Endothelial cell of umbilical vein (primary cell): ENCODE measurements around the gene BORCS6. TPM values are rescaled to one million over a fixed set of nuclear protein-coding genes. Genes with fewer than 3 reads are reported as not detected.

Source experiments
- BruUV-seq: library from RNA; stranded (reverse); fragments of 400-500 nt; replicated peaks from 2 replicates; lab custom pipeline; 2021; lab: Mats Ljungman, UMichigan
- CTCF ChIA-PET: fragments of 300-600, 350-600 bp; sonication (Branson Sonifier 250); formaldehyde crosslinking; loops from one replicate; lab custom pipeline; 2021; ENCODE audit warnings: antibody characterized with exemption, inconsistent platforms; lab: Charles Lee
- POLR2A ChIA-PET: fragments of 300-600, 350-600 bp; sonication (Branson Sonifier 250); formaldehyde crosslinking; loops from one replicate; lab custom pipeline; 2021; ENCODE audit warnings: antibody characterized with exemption, inconsistent platforms; lab: Charles Lee
- DNase-seq: peaks from one replicate; pipeline ENCODE4 v3.0.0-alpha.2; 2011; ENCODE audit warnings: low read depth, low spot score
- FAIRE-seq: peaks from 2 replicates; lab custom pipeline; 2011; peaks lifted over from hg19 to GRCh38; lab: Jason Lieb, UNC
- H2AFZ ChIP-seq: 2 replicates; pipeline ENCODE4 v1.6.0; 2012; ENCODE audit warnings: low read depth, low read length, control low read depth, inconsistent platforms
- H3K27ac ChIP-seq: 2 replicates; pipeline ENCODE4 v1.5.1; 2011; ENCODE audit warnings: low read depth, mild to moderate bottlenecking, control low read depth, low read length, moderate library complexity; ENCODE audit not compliant: insufficient read depth
- H3K27me3 ChIP-seq, 2 experiments: 2 replicates each; pipeline versions ENCODE4 v1.6.0 to v1.6.1; 2011; ENCODE audit warnings: low read length in 2 of 2, mixed read lengths in 1 of 2; ENCODE audit not compliant: control insufficient read depth in 2 of 2, insufficient read depth in 2 of 2
- H3K36me3 ChIP-seq, 2 experiments: 2 replicates in 1 of 2; 3 replicates in 1 of 2; pipeline ENCODE4 v1.5.1; 2011; ENCODE audit warnings: low read length in 2 of 2, mild to moderate bottlenecking in 1 of 2, moderate library complexity in 1 of 2; ENCODE audit not compliant: control insufficient read depth in 2 of 2, insufficient read depth in 2 of 2; ENCODE audit errors: extremely low read depth in 1 of 2
- H3K4me1 ChIP-seq: 3 replicates; pipeline ENCODE4 v1.5.1; 2011; ENCODE audit warnings: mild to moderate bottlenecking, low read length; ENCODE audit not compliant: control insufficient read depth, insufficient read depth; ENCODE audit errors: extremely low read depth
- H3K4me2 ChIP-seq: 2 replicates; pipeline ENCODE4 v1.6.1; 2011; ENCODE audit warnings: low read length, control low read depth, mixed read lengths; ENCODE audit not compliant: insufficient read depth
- H3K4me3 ChIP-seq, 3 experiments: fragments of 200-600 bp in 1 of 3; sonication (generic), shearing (Covaris generic) in 1 of 3; replicated peaks in 1 of 3; 2 replicates each; pipeline ENCODE4 v1.5.1; 2011 to 2016; ENCODE audit warnings: control low read depth in 3 of 3, low read length in 3 of 3, mild to moderate bottlenecking in 2 of 3, inconsistent platforms in 1 of 3, low read depth in 1 of 3, moderate library complexity in 1 of 3; ENCODE audit not compliant: insufficient read depth in 1 of 3
- H3K79me2 ChIP-seq: 2 replicates; pipeline ENCODE4 v1.6.0; 2012; ENCODE audit warnings: low read length, inconsistent platforms; ENCODE audit not compliant: control insufficient read depth, insufficient read depth
- H3K9ac ChIP-seq: replicated peaks from 2 replicates; pipeline ENCODE3; 2011; ENCODE audit warnings: low read length, control low read depth; ENCODE audit not compliant: insufficient read depth; ENCODE audit errors: extremely low read depth
- H3K9me1 ChIP-seq: replicated peaks from 3 replicates; pipeline ENCODE4 v1.6.0; 2011; ENCODE audit warnings: mild to moderate bottlenecking, low read length; ENCODE audit not compliant: control insufficient read depth, insufficient read depth; ENCODE audit errors: extremely low read depth
- H3K9me3 ChIP-seq: replicated peaks from 2 replicates; pipeline ENCODE4 v1.5.1; 2012; ENCODE audit warnings: low read length, inconsistent platforms; ENCODE audit not compliant: control insufficient read depth, insufficient read depth
- H4K20me1 ChIP-seq: replicated peaks from 2 replicates; pipeline ENCODE3; 2011; ENCODE audit warnings: mild to moderate bottlenecking, low read length; ENCODE audit not compliant: control insufficient read depth, insufficient read depth; ENCODE audit errors: extremely low read depth
- CTCF ChIP-seq, 2 donors: IDR thresholded peaks; 1 replicate in 1 of 2; 2 replicates in 1 of 2; pipeline ENCODE4 v1.5.1; 2011; ENCODE audit warnings: low read length in 2 of 2, mild to moderate bottlenecking in 2 of 2, moderate library complexity in 2 of 2, control low read depth in 1 of 2, inconsistent platforms in 1 of 2, low read depth in 1 of 2; ENCODE audit not compliant: insufficient read depth in 1 of 2; ENCODE audit errors: extremely low read depth in 1 of 2
- EZH2 ChIP-seq: IDR thresholded peaks from 2 replicates; pipeline ENCODE4 v1.6.1; 2012; ENCODE audit warnings: borderline replicate concordance, low read depth, mild to moderate bottlenecking, moderate library complexity, low read length, inconsistent platforms; ENCODE audit not compliant: severe bottlenecking
- FOS ChIP-seq: IDR thresholded peaks from 2 replicates; pipeline ENCODE4 v1.6.1; 2011; ENCODE audit warnings: mild to moderate bottlenecking, low read length, moderate library complexity, borderline replicate concordance; ENCODE audit not compliant: insufficient read depth
- GATA2 ChIP-seq: IDR thresholded peaks from 2 replicates; pipeline ENCODE4 v1.7.0; 2011; ENCODE audit warnings: low read depth, mild to moderate bottlenecking, moderate library complexity, mixed read lengths, low read length; ENCODE audit not compliant: insufficient read length, insufficient read depth
- JUN ChIP-seq: IDR thresholded peaks from 2 replicates; pipeline ENCODE4 v1.6.1; 2011; ENCODE audit warnings: borderline replicate concordance, low read depth; ENCODE audit not compliant: insufficient read length, insufficient read depth
- MYC ChIP-seq: IDR thresholded peaks from one replicate; pipeline ENCODE4 v1.6.1; 2011; ENCODE audit warnings: mild to moderate bottlenecking, low read depth, low read length
- POLR2A ChIP-seq: IDR thresholded peaks from 2 replicates; pipeline ENCODE4 v1.6.1; 2012; ENCODE audit warnings: low read depth, mild to moderate bottlenecking, control low read depth, low read length
- POLR2AphosphoS5 ChIP-seq: IDR thresholded peaks from 2 replicates; pipeline ENCODE4 v1.6.1; 2012; ENCODE audit warnings: low read depth, mild to moderate bottlenecking, control low read depth, low read length, moderate library complexity; ENCODE audit not compliant: insufficient read depth
- dilution Hi-C: fragments of 300-500 bp; cut with MboI; formaldehyde crosslinking; loops from one replicate; pipeline ENCODE4 v1.15.0; 2019; ENCODE audit warnings: low sequenced_read_pairs; ENCODE audit not compliant: extremely low pct_ligation_motif_present
- intact Hi-C: fragments of 100-400 bp; cut with micrococcal nuclease; formaldehyde crosslinking; loops from one replicate; pipeline ENCODE4 v1.10.0; 2022
- polyA plus RNA-seq, 4 experiments: library from polyadenylated mRNA; depleted of rRNA in 3 of 4; stranded (reverse) in 3 of 4; unstranded in 1 of 4; fragments of >200 nt; gene quantifications; 2 replicates each; pipeline versions ENCODE4 v1.2.1 to v1.2.3, GENCODE V29; 2011 to 2012; ENCODE audit warnings: missing spikeins in 1 of 4
- total RNA-seq: library from RNA; stranded (reverse); gene quantifications from 2 replicates; pipeline ENCODE4 v1.2.3, GENCODE V29; 2021
- TF ChIP-seq, protein P1 (sequence below): IDR thresholded peaks from 2 replicates; pipeline ENCODE4 v1.6.1; 2011; ENCODE audit not compliant: insufficient read depth, insufficient read length

BORCS6 gene
- total and polyA plus RNA-seq, 2 donors (not counting 3 experiments of a cell fraction or from before 2014, with no cell fraction given): 8.0 to 9.0 TPM

- Histone ChIP-seq H2AFZ (peak overlapping the region; percentile 78), H3K4me1 (peaks cover 9% of the 10 kb centered on the region), H3K9me1 (no peaks in the 10 kb centered on the region), H3K36me3 (no peaks in the 10 kb centered on the region), H3K4me3 (peak overlapping the region; percentile 21 to 66 (median 45)), H3K27ac (peak overlapping the region; percentile 90), H3K4me2 (peak overlapping the region; percentile 88), H4K20me1 (no peaks in the 10 kb centered on the region), H3K27me3 (no peaks in the 10 kb centered on the region), H3K79me2 (no peaks in the 10 kb centered on the region), H3K9ac (peak overlapping the region; percentile 85), H3K9me3 (no peaks in the 10 kb centered on the region)
- dilution Hi-C loops (no loop called here), intact Hi-C loops (loop anchor here (1.0 to 2.0 kb wide), 7 partner anchors 22 to 161 kb away; partner anchors contain the start of gene RPL26)
- POLR2A ChIA-PET: interaction anchor here (0.5 to 2.7 kb wide), 7 partner anchors 11 to 103 kb away, joined by 3 to 14 read pairs (median 6); partner anchors contain the start of genes AURKB and BORCS6
- TF ChIP-seq POLR2A: no peak
- peak; percentile 33 for TF ChIP-seq POLR2AphosphoS5
- FAIRE-seq (no peak), DNase-seq (peak; percentile 94)
- CTCF ChIA-PET: interaction anchor here (0.6 to 3.4 kb wide), 12 partner anchors 11 to 162 kb away, joined by 3 to 34 read pairs (median 6); partner anchors contain the start of genes ALOXE3, AURKB, BORCS6 and CTC1
- TSS peak; percentile 65 for BruUV-seq
These were observed 31.8 kb upstream of the BORCS6 start for GRCh38 chr17:8221663-8222379.

DNA sequence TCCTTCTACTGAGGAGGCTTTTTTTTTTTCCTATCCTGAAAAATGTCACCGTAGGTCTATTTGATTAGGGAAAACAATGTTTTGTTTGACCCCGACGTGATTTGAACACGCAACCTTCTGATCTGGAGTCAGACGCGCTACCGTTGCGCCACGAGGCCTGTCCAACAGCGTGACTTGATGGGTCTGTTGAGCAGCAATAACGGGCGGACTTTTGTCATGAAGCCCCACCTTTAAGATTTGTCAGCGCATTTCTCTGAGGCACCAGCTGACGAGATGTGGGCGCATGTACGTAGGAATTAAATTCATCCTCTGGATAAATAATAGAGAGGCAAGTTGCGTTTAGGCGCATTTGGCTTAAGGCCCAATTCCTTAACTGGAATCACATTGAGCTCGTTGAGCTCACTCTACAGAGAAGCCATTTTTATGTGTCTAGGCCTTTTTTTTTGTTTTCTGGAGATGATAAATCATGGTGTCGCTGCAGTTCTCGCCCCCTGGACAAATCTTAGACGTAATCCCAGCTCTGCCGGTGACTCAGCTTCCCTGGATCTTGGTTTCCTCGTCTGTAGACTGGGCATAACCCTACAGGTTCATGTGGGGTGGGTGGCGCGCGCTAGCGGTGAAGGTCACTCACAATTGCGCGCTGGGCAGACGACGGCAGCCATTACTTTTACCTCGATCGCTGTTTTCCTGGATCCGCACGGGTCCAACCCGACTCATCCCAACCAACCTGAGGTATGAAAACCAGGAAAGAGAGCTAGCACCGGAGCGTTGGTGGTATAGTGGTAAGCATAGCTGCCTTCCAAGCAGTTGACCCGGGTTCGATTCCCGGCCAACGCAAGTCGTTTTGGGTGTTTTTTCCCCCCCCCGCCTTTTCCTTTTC is 31.0 kb upstream of the BORCS6 start:
- TF ChIP-seq CTCF (IDR thresholded peaks at IDR 0.05; ENCODE audit: extremely low read depth in 1 of 2, insufficient read depth in 1 of 2, low read depth in 1 of 2, low read length in 2 of 2) (no peak), POLR2A (peak; percentile 38), GATA2 (peak; percentile 5), MYC (peak; percentile 51), FOS (peak; percentile 44), JUN (peak; percentile 11), EZH2 (no peak)
- TF ChIP-seq, protein P1, sequence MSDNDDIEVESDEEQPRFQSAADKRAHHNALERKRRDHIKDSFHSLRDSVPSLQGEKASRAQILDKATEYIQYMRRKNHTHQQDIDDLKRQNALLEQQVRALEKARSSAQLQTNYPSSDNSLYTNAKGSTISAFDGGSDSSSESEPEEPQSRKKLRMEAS: peak; percentile 41

More for the DNA sequence above, 31.0 kb upstream of the BORCS6 start:
- Histone ChIP-seq H3K4me3 (peak overlapping the region; percentile 40 to 66 (median 45)), H4K20me1 (no peaks in the 10 kb centered on the region), H3K9me3 (no peaks in the 10 kb centered on the region), H3K4me2 (peak overlapping the region; percentile 88), H2AFZ (peak overlapping the region; percentile 74), H3K9ac (peak overlapping the region; percentile 85), H3K79me2 (no peaks in the 10 kb centered on the region), H3K27ac (peak overlapping the region; percentile 90), H3K9me1 (no peaks in the 10 kb centered on the region), H3K36me3 (no peaks in the 10 kb centered on the region), H3K4me1 (peaks cover 9% of the 10 kb centered on the region), H3K27me3 (no peaks in the 10 kb centered on the region)
- peak; percentile 93 for FAIRE-seq
- dilution Hi-C loops (no loop called here), intact Hi-C loops (loop anchor here (1.0 to 2.0 kb wide), 5 partner anchors 11 to 162 kb away; partner anchors contain the start of genes AURKB and RPL26)
- ChIA-PET POLR2A (interaction anchor here (1.0 to 2.7 kb wide), 6 partner anchors 10 to 102 kb away, joined by 3 to 14 read pairs (median 7); partner anchors contain the start of genes AURKB and BORCS6), CTCF (interaction anchor here (0.8 to 3.4 kb wide), 11 partner anchors 10 to 161 kb away, joined by 3 to 34 read pairs (median 7); partner anchors contain the start of genes ALOXE3, AURKB, BORCS6 and CTC1)
- BruUV-seq: no TSS peak
- peak; percentile 96 for DNase-seq
